NT2/D1 (cell line): ENCODE measurements around the gene BORCS6.

Experiments
- YY1 ChIP-seq: IDR thresholded peaks from 2 replicates; pipeline ENCODE4 v1.6.1; 2011; ENCODE audit not compliant: insufficient read length, insufficient read depth
- ZNF274 ChIP-seq: IDR thresholded peaks from 2 replicates; pipeline ENCODE4 v1.6.1; 2011; ENCODE audit warnings: mild to moderate bottlenecking, low read depth, low read length

GRCh38 chr17:8222380-8222629 is 32.3 kb upstream of the BORCS6 start:
- TF ChIP-seq YY1 (no peak), ZNF274 (no peak)
